ENCODE data around the gene SYT15.

SYT15 gene

GRCh38 chr10:46544989-46545791 is 33.7 kb upstream of the SYT15 start:
- DNase-seq (ENCODE audit: low read depth in 2 of 2, low spot score in 1 of 2): no peak

- no peak for DNase-seq (ENCODE audit: low read depth in 2 of 2, low spot score in 1 of 2)
These were observed 32.9 kb upstream of the SYT15 start for GRCh38 chr10:46545861-46546590.

GRCh38 chr10:46546591-46547540 is 32.1 kb upstream of the SYT15 start:
- no peak for DNase-seq (ENCODE audit: low read depth in 2 of 2, low spot score in 1 of 2)

GRCh38 chr10:46547541-46548497 is 31.1 kb upstream of the SYT15 start:
- DNase-seq (ENCODE audit: low read depth in 2 of 2, low spot score in 1 of 2): no peak

GRCh38 chr10:46548498-46549090 is 30.3 kb upstream of the SYT15 start:
- DNase-seq (ENCODE audit: low read depth in 2 of 2, low spot score in 1 of 2): no peak

- DNase-seq (ENCODE audit: low read depth in 2 of 2, low spot score in 1 of 2): no peak
These were observed 29.5 kb upstream of the SYT15 start for GRCh38 chr10:46549171-46550075.

- no peak for DNase-seq (ENCODE audit: low read depth in 2 of 2, low spot score in 1 of 2)
These were observed 28.7 kb upstream of the SYT15 start for GRCh38 chr10:46550076-46550790.

GRCh38 chr10:46550795-46551700 is 27.9 kb upstream of the SYT15 start:
- DNase-seq (ENCODE audit: low read depth in 2 of 2, low spot score in 1 of 2): no peak

GRCh38 chr10:46551701-46552525 is 27.0 kb upstream of the SYT15 start:
- DNase-seq (ENCODE audit: low read depth in 2 of 2, low spot score in 1 of 2): no peak

- no peak for DNase-seq (ENCODE audit: low read depth in 2 of 2, low spot score in 1 of 2)
These were observed 26.2 kb upstream of the SYT15 start for GRCh38 chr10:46552526-46553237.

GRCh38 chr10:46553238-46554049 is 25.5 kb upstream of the SYT15 start:
- DNase-seq (ENCODE audit: low read depth in 2 of 2, low spot score in 1 of 2): no peak

GRCh38 chr10:46554166-46554781 is 24.7 kb upstream of the SYT15 start:
- no peak for DNase-seq (ENCODE audit: low read depth in 2 of 2, low spot score in 1 of 2)

- no peak for DNase-seq (ENCODE audit: low read depth in 2 of 2, low spot score in 1 of 2)
These were observed 23.6 kb upstream of the SYT15 start for GRCh38 chr10:46555366-46555712.

GRCh38 chr10:46555713-46556514 is 23.0 kb upstream of the SYT15 start:
- no peak for DNase-seq (ENCODE audit: low read depth in 2 of 2, low spot score in 1 of 2)

Measured in stimulated activated CD8-positive, alpha-beta memory T cell treated with anti-CD3 and anti-CD28 coated beads, Interleukin-4, amount 100 ng/mL, for 1 hour (primary cell).